ENCODE measurements around the gene PLXNC1. TPM values are rescaled to one million over a fixed set of nuclear protein-coding genes. Genes with fewer than 3 reads are reported as not detected.

PLXNC1 gene
- total and polyA plus RNA-seq, 9 of the 15 experiments (the other 6 are each of a cell fraction or from before 2014, with no cell fraction given): 0.08 to 0.87 (median 0.28) TPM

DNA sequence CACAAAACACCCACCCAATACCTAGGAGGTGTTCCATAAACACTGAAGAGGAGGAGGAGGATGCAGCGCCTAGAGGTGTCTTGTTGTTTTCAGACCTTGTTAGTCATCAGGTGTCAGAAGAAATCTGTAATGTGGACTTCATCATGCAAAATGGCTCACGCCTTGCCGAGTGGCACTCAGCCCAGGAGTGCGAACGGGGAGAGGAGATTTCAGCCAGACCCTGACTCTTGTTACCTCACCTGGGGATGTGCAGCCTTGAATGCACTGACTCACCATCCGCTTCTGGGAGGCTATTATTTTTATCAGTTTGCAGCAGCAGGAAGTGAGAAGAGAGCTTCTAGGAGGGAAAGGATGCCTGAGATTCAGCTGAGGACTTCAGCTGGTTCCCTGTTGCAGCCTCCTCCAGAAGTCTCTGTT is 48.2 kb upstream of the PLXNC1 start (continued):
- TF ChIP-seq, protein P1, sequence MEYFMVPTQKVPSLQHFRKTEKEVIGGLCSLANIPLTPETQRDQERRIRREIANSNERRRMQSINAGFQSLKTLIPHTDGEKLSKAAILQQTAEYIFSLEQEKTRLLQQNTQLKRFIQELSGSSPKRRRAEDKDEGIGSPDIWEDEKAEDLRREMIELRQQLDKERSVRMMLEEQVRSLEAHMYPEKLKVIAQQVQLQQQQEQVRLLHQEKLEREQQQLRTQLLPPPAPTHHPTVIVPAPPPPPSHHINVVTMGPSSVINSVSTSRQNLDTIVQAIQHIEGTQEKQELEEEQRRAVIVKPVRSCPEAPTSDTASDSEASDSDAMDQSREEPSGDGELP (CRISPR knock-in tag; IDR thresholded peaks at IDR 0.05; ENCODE audit: borderline replicate concordance): peak; percentile 74
- TF ChIP-seq TCF3 (CRISPR knock-in tag; IDR thresholded peaks at IDR 0.05) (peak; percentile 91), ARID1B (IDR thresholded peaks at IDR 0.05) (peak; percentile 94), ZNF224 (CRISPR knock-in tag; IDR thresholded peaks at IDR 0.05) (no peak), SMARCE1 (IDR thresholded peaks at IDR 0.05) (peak; percentile 83), ATF1 (CRISPR knock-in tag; IDR thresholded peaks at IDR 0.05) (no peak), ATF1 (tag; IDR thresholded peaks at IDR 0.05) (peak; percentile 23; the same call in 1 of the 2 replicates), NR4A1 (CRISPR knock-in tag; IDR thresholded peaks at IDR 0.05) (no peak), NR4A1 (tag; IDR thresholded peaks at IDR 0.05) (no peak)
- TF ChIP-seq, protein P2, sequence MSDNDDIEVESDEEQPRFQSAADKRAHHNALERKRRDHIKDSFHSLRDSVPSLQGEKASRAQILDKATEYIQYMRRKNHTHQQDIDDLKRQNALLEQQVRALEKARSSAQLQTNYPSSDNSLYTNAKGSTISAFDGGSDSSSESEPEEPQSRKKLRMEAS (CRISPR knock-in tag; IDR thresholded peaks at IDR 0.05): no peak

All from K562 (cell line).